Adrenal gland (tissue), 12 donors: ENCODE results near the gene PIGO. TPM values are rescaled to one million over a fixed set of nuclear protein-coding genes. Genes with fewer than 3 reads are reported as not detected.

ENCODE experiments used
- DNase-seq, 7 donors: peaks; one replicate each; pipeline ENCODE4 v3.0.0-alpha.2; 2019 to 2020
- H3K27ac ChIP-seq, 5 donors: fragments of 200-600 bp; sonication (generic) in 4 of 5; 1 replicate in 3 of 5; 2 replicates in 2 of 5; pipeline versions ENCODE4 v1.5.1 to v1.8.0; 2016 to 2020; ENCODE audit warnings: mild to moderate bottlenecking in 1 of 5
- H3K27me3 ChIP-seq: fragments of 200-600 bp; 2 replicates; pipeline ENCODE4 v1.8.0; 2021
- H3K36me3 ChIP-seq, 2 donors: fragments of 200-600 bp; replicated peaks in 1 of 2; 1 replicate in 1 of 2; 2 replicates in 1 of 2; pipeline versions ENCODE4 v1.5.1 to v1.8.0; 2018 to 2022
- H3K4me1 ChIP-seq, 2 donors: fragments of 200-600 bp; replicated peaks in 1 of 2; 1 replicate in 1 of 2; 2 replicates in 1 of 2; pipeline versions ENCODE4 v1.5.1 to v1.8.0; 2018 to 2021
- H3K4me3 ChIP-seq, 4 donors: fragments of 200-600 bp; sonication (generic) in 3 of 4; one replicate each; pipeline ENCODE4 v1.5.1; 2016 to 2018
- H3K9me3 ChIP-seq, 3 donors: fragments of 200-600 bp; sonication (generic) in 1 of 3; replicated peaks in 1 of 3; 1 replicate in 2 of 3; 2 replicates in 1 of 3; pipeline versions ENCODE4 v1.5.1 to v1.8.0; 2016 to 2021
- CTCF ChIP-seq, 6 experiments: fragments of 450-650 bp in 4 of 6; fragments of 200-600 bp in 2 of 6; sonication (generic) in 1 of 6; IDR thresholded peaks; 1 replicate in 5 of 6; 2 replicates in 1 of 6; pipeline versions ENCODE4 v1.5.1 to v1.8.0; 2016 to 2021; ENCODE audit warnings: antibody characterized with exemption in 6 of 6, mild to moderate bottlenecking in 2 of 6, moderate library complexity in 1 of 6
- POLR2A ChIP-seq, 2 donors: fragments of 450-650 bp; IDR thresholded peaks; one replicate each; pipeline ENCODE4 v1.6.1; 2017; ENCODE audit warnings: antibody characterized with exemption in 2 of 2, mild to moderate bottlenecking in 2 of 2, moderate library complexity in 1 of 2
- WGBS, 4 donors: extraction: QIAGEN DNeasy Blood & Tissue Kit in 2 of 4; methylation state at CpG; one replicate each; pipeline versions ENCODE4 v1.1.5 to v1.1.7; 2013 to 2017; 5-methylcytosine and 5-hydroxymethylcytosine counted together
- intact Hi-C, 2 donors: fragments of 100-400 bp; cut with DNase I; formaldehyde crosslinking; loops; one replicate each; pipeline versions ENCODE4 v1.14.1 to v1.15.0; 2022 to 2023
- polyA plus RNA-seq, 3 donors: library from polyadenylated mRNA; stranded (reverse); fragments of 200-250 nt in 2 of 3; fragments of 350-450 nt in 1 of 3; fragmentation: Illumina TruSeq in 1 of 3; extraction: RNeasy Lipid Tissue Mini Kit (QIAGEN cat#74804) in 1 of 3; gene quantifications; one replicate each; pipeline ENCODE4 v1.2.3, GENCODE V29; 2013 to 2014
- total RNA-seq, 9 donors: library from RNA; depleted of rRNA in 4 of 9; stranded (reverse); fragments of >200 nt in 4 of 9; fragments of 120-200 nt in 1 of 9; fragmentation: NEBNext Ultra II Directional in 1 of 9; extraction: Animal tissue kit (Norgen Biotek cat#: 25700) in 1 of 9; gene quantifications; one replicate each; pipeline versions ENCODE4 v1.1.0 to v1.2.4, GENCODE V29; 2013 to 2023
- donor health status: healthy with polysubstance abuse.
- donor health status: Bipolar disorder and iron deficiency.
- donor health status: DM: yes; HTN: yes; CAD: no.
- donor health status: DM: no; HTN: no; CAD: no.
- donor health status: DM: no; HTN: no; CAD: no.
- donor health status: DM: yes; HTN: yes; CAD: no.

Gene PIGO
- total and polyA plus RNA-seq, 12 donors = 19.7 to 37.4 (median 28.9) TPM

- peak overlapping the region; percentile 37 to 83 (median 75) for H3K27ac ChIP-seq
- TF ChIP-seq POLR2A (IDR thresholded peaks at IDR 0.05) (no peak), CTCF (IDR thresholded peaks at IDR 0.05) (no peak)
- peaks cover 42 to 63% of the 10 kb centered on the region in 2 donors for H3K4me1 ChIP-seq
- no peaks in the 10 kb centered on the region for H3K27me3 ChIP-seq
- WGBS, 4 donors = 5 to 15% (median 10%) methylated on average over 4 to 5 of the region's 5 CpGs
- H3K9me3 ChIP-seq = no peaks in the 10 kb centered on the region
- peak overlapping the region in 2 of 4 donors; percentile 45 to 52 for H3K4me3 ChIP-seq
- no peaks in the 10 kb centered on the region for H3K36me3 ChIP-seq
- intact Hi-C loops = no loop called here
- DNase-seq = peak; percentile 68 to 93 (median 87)
Observed at GRCh38 chr9:35114113-35114839, 17.9 kb upstream of the PIGO start.

GRCh38 chr9:35112257-35113020, 16.0 kb upstream of the PIGO start:
- TF ChIP-seq CTCF (IDR thresholded peaks at IDR 0.05) (no peak), POLR2A (IDR thresholded peaks at IDR 0.05) (no peak)
- H3K4me1 ChIP-seq = peaks cover 42 to 61% of the 10 kb centered on the region in 2 donors

GRCh38 chr9:35111001-35111933, 14.9 kb upstream of the PIGO start:
- H3K27ac ChIP-seq = peak overlapping the region; percentile 69 to 94 (median 88)
- intact Hi-C loops = no loop called here
- no peaks in the 10 kb centered on the region for H3K27me3 ChIP-seq
- no peak for TF ChIP-seq CTCF (IDR thresholded peaks at IDR 0.05)
- TF ChIP-seq POLR2A (IDR thresholded peaks at IDR 0.05) = peak; percentile 60 to 88
- peak overlapping the region in 3 of 4 donors; percentile 59 to 92 (median 75) for H3K4me3 ChIP-seq
- no peaks in the 10 kb centered on the region for H3K9me3 ChIP-seq
- DNase-seq = peak; percentile 98 to 100 (median 99)
- H3K4me1 ChIP-seq = peaks cover 37 to 51% of the 10 kb centered on the region in 2 donors
- 0 to 2% (median 1%) methylated on average over 12 to 57 of the region's 57 CpGs for WGBS, 4 donors
- peaks cover 0 to 24% of the 10 kb centered on the region in 2 donors for H3K36me3 ChIP-seq

More at GRCh38 chr9:35112257-35113020, 16.0 kb upstream of the PIGO start:
- no peaks in the 10 kb centered on the region for H3K27me3 ChIP-seq
- intact Hi-C loops = no loop called here
- 65 to 89% (median 73%) methylated on average over 2 to 3 of the region's 3 CpGs for WGBS, 4 donors
- DNase-seq = peak in 5 of 7 donors; percentile 45 to 82 (median 67)
- peaks cover 0 to 12% of the 10 kb centered on the region in 2 donors for H3K36me3 ChIP-seq
- peak overlapping the region in 1 of 4 donors; percentile 75 for H3K4me3 ChIP-seq
- peak overlapping the region; percentile 61 to 88 (median 76) for H3K27ac ChIP-seq
- no peaks in the 10 kb centered on the region for H3K9me3 ChIP-seq
